GM19395 (cell line): ENCODE measurements around the gene AMOTL2.

Experiments
- ATAC-seq: cut with Tn5 transposase; IDR thresholded peaks from one replicate; pipeline ENCODE4 v1.9.1; 2021; ENCODE audit warnings: mild to moderate bottlenecking, moderate library complexity; ENCODE audit not compliant: unreplicated experiment

The AMOTL2 gene

DNA sequence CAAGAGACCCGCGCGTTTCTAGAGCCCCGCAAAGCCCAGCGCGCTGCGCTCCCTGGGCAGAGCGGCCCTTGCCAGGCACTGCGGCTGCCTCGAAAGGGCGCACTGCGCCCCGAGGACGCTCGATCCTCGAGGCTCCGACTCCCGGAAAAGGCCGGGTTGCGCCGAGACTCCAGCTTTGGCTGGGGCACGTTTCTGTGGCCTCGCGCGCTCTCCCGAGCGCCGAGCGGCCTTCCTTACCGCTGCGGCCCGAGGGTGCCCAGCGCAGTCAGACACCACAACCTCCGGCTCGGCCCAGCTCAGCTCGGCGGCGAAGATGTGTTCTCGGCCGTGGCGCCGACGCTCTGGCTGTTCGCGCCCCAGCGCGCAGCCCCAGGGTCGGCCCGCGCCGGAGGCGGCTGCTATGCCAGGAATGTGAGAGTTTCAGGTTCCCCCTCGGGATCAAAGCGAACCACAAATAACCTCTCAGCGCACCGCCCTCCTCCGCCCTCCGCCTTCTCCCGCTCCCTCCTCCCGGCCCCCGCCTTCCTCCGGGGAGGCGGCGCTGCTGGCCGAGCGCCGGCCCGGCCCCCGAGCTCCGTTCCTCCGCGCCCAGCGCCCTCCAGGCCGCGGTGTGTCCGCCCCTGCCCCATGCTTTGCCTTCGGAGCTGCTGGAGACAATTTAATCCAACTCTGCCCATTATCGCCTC, at the start of gene AMOTL2:
TSS of gene AMOTL2 (minus strand) at position 343 of the 686 bp plus-strand sequence. CDS start 3,014 bp downstream, outside the sequence.
- ATAC-seq: peak; percentile 51

DNA sequence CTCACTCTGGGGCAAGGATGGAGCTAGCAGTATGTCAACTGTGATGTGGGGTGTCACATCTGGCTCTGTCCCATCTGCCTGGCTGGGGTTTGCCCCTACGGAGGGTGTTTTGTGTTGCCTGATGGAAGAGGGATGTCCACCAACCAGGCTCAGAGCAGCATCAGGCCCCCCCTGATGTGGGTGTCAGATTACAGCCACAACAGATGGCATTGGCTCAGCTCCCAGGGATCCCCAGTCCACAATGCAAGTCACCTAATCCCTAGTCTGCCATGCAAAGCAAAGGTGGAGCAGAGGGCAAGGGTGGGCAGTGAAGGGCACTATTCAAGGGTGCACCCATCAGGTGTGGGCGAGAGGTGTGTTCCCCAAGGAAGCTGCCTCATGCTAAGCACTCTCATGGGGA, 48.9 kb upstream of the AMOTL2 start:
- ATAC-seq: no peak

DNA sequence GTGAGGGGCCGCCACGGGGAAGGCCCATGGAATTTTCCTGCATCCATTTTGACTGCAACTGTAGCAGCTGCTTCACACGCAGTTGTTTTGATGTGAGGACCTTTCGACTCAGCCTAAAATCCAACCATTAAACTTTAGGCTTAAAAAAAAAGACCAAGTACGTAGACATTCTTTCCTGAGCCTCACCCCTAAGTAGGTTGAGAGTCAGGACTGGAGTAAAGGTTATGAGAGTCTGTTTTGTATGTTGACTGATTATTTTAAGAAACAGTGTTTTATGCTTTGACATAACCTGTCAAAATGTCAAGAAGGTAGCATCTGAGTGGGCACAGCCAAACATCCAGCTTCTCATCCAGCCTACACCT, 45.7 kb upstream of the AMOTL2 start:
- no peak for ATAC-seq

DNA sequence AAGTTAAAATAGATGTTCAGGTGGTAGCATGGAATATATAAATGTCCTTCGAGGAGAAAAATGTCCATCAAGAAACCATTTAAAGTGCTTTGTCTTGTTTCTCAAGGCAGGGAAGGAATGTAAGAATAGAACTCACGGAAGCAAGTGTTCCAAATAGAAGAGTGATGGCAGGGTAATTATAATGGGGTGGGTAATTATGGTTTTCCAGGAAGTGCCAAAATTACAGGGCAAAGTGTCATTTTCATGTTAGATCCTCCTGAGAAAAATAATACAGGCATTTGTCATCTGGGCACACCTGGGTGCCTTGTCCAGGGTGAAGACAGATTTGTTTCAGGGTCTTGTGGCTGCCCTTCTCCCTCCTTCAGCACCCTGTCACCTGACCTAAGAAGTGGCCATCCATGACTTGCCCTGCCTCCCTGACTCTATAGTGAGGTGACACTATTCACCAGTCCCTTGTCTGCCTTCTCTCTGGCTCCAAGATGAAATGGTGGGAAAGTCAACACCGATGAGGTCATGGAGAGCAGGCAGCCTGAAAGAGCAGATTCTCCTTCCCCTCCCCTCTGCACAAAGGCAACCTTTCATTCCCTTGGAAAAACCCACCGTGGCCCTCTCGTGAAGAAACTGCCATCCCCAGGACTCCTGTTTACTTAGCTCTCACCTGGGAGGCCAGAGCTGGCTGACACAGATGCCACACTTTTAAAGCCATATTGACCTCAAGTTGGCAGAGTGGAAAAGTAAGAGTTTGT, 45.1 kb upstream of the AMOTL2 start:
- no peak for ATAC-seq

DNA sequence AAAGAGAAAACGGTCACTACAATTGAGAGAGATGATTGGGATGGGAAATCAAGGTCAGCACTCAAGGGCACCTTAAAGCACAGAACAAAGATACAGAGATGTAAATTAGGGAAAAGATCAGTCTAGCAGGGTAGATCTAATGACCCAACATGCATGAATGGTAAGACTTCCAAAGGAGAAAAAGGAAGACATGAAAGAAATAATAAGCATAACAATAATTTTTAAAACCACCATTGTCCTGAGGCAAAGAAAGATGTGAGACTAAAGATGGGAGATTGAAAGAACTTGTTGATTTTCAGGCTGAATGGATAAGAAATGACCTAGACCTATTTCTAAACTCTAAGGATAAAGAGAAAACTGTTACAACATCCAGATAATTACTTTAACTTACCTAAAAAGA, 34.8 kb upstream of the AMOTL2 start:
- ATAC-seq: no peak

DNA sequence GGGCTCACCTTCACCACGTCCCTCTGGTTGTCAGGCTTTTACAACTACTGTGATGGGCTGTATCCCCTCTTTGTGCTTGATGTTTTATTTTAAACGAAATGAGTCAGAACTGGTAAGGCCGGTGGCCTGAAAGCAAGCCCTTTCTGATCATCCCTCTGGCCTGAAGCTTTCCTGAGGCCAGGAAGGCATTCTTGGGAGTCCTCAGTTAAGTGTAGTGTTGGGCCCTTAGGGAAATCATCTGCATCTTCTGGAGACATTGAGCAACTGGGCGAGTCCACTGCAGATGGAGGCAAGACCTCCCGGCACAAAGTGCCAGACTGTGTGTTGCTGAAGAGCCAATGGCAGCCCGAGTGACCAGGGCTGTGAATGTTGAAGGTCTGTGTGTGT, 33.0 kb upstream of the AMOTL2 start:
- no peak for ATAC-seq

DNA sequence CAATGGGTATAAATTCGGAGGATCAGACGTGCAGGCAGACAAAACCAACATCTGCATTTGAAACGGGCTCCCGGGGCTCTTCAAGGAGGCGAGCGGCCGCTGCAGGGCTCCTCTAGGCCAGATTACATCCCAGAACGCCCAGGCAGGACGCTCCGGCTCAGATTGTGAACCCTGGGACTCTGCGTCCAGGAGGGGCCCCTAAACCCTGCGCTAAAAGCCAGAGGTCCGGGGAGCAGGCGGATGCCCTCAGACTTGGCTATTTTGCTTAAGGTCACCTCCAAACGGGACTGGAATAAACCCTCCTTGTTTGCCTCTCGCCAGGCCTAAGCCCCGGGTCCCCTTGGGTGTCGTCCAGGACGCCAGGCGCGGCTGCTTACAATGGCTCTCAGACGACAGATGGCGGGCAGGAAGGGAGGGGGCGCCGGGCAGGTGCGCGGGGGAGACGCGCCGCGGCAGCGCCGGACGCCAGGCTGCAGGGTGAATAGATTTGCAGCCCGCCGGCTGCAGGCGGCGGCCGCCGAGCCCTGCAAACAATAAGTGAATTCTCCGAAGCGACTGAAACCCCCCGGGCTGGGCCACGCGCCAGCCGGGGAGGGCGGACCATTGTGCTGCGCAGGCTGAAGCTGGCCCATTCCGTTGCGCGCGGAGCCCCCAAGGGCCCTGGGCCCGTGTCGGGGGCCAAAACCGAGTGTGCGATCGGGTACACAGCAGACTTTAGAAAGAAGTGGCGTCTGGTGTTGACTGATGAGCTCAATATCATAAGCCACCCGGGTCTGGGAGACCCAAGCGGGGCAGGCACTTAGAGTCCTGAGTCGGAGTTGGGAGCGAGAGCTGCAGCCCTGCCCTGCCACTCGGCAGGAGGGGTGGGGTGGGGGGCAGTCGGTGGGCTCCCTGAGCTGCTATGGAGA, 32.3 kb upstream of the AMOTL2 start:
- ATAC-seq: no peak

DNA sequence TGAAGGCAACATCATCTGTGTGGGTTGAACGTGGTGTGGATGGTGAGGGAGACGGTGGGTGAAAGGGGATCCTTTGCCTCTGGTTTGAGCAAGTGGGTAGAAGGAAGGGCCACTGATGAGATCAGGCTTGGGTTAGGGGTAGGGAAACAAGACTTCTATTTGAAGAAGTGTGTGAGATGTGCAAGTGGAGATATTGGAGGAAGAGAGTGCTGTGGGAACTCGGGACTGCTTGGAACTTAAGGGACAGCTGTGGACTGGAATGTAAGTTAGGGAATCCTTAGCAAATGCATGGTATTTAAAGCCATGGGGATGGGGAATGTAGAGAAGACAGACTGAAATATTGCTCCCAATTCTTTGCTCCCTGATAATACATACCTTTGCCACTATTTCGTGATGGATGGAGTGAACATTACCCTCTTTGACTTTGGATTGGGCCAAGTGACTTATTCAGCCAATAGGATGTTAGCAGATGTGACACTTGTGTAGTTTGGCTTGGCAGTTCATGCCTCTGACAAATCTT, 30.2 kb upstream of the AMOTL2 start:
- ATAC-seq: no peak

DNA sequence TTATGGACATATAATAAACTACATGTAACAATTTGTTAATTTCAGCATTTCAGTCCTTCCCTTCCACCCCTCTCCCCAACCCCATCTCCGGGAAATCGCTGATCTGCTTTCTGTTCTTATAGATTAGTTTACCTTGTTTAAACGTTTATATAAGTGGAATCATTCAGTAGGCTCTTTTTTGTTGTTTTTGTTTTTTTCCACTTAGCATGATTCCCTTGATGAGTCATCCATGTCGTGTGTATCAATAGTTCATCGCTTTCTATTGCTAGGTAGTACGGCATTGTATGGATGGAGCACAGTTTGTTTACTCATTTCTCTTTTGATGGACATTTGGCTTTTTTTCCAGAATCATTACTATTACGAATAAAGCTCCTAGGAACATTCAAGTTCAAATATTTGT, 23.5 kb upstream of the AMOTL2 start:
- no peak for ATAC-seq

DNA sequence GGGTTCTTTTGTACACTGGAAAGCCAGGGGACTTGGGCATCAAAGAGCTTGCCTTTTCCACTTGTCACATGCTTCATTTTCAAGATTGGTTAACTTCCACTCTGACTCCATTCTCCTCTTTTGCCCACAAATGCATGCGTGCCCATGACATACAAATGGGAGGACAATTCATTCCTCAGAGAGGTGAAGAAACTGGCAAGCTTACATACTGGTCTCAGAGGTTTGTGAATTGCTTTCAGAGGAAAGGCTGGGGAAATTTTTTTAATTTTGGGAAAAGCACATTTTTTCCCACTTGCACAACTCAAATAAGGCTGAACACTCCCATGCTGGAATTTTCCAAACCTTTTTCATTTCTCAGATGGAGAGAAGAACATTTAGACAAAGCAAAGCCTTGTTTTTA, 20.9 kb upstream of the AMOTL2 start:
- ATAC-seq: no peak

DNA sequence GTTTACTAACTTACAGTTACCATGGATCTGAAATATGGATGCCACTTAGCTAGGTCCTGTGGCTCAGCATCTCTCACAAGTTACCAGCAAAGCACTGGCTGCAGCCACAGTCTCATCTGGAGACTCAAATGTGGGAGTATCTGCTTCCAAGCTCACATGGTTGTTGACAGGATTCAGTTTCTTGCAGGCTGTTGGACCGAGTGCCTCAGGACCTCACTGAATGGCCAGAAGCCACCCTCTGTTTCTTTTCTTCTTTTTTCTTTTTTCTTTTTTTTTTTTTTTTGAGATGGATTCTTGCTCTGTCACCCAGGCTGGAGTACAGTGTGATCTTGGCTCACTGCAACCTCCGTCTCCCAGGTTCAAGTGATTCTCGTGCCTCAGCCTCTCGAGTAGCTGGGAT, 20.1 kb upstream of the AMOTL2 start:
- no peak for ATAC-seq

DNA sequence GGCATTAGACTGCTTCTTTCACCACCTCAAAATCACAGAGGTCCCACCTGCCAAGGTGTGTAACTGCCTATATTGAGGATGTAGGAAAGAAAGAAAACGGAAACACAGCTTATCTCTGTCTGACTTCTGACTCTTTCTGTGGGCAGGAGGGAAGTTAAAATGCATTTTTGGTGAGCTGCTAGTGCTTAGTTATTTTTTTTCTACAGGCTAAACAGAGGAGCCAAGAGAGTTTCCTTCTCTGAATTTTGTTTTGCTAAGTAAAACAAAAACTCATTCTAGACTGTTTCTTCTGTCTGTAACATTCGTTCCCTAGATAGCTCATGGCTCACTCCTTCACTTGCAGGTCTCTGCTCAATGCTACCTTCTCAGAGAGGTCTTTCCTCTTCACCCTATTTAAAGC, 18.8 kb upstream of the AMOTL2 start:
- ATAC-seq: no peak

DNA sequence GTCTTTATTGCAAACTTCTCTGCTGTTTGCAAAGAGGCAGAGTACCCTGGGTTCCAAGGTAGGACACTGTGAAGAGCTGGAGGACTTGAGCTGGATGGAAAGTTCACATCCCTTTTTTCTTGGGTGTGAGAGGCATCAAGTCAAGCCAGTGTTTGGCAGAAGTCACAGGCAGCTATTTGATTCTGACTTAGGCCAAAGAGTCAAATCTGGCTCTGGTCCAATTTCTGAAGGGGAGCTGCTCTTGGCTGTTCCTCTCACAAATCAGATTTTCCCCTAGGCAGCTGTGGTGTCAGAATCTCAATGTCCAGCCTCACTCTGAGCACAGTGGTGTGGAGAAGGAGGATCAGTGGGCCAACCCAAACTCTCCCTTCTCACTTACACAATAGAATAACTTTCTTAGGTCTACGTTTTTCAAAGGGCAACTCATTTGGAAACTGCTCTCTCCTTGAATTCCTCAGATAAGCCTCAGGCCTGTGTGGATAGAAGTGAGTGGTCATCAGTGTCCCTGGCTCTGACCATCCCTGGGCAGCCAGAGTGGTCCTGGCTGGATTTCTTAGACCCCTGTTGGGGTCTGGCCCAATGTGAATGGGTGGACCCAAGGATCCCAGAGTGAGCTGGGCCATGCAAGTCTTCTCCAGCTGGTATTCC, 18.2 kb upstream of the AMOTL2 start:
- no peak for ATAC-seq

DNA sequence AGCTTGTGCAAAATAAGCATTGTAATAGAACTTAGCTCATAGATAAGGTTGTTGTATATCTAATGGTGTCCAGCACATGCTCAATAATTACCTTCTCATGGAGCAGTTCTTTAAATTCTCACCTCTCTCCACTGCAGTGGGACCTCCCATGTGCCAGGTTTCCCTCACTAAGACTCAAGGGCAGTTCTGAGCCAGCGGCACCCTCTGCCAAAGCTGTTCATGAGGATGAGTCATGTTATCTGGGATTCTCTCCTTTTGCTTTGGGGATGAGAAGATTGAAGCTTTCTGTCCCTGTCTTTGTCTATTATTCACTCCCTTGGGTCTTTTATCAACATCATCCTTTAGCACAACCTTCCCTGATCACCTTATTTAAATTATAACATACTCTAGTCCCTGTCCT, 15.6 kb upstream of the AMOTL2 start:
- no peak for ATAC-seq

DNA sequence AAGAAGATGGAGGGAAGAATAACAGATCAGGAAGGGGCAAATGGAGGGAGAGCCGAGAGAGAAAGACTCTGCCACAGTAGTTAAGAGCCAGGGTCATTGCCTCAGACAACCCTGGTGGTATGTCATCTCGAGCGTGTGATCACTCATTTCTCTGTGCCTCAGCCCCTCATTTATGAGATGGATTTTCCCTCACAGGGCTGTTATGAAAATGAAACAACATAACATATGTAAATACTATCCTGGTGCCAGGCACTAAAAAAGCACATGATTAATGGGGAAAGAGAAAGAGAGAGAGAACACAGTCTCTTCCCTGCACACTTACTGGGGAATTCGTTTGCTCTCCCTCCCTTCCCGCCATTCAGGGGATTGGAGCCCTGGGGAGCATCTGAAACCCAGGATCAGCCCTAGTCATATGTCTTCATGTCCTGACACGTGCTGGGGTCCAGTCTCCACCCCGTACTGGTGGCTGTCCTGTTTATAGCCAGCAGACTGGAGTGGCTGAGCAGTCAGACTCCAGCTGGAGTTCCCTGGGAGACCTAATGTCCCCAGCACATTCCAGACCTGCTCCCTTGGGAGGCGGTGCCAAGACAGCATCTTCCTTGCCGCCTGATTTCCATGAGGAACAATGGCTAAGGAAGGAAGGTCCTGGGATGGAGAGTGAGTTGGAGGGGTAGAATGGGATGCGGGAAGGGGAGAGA, 14.7 kb upstream of the AMOTL2 start:
- ATAC-seq: no peak

DNA sequence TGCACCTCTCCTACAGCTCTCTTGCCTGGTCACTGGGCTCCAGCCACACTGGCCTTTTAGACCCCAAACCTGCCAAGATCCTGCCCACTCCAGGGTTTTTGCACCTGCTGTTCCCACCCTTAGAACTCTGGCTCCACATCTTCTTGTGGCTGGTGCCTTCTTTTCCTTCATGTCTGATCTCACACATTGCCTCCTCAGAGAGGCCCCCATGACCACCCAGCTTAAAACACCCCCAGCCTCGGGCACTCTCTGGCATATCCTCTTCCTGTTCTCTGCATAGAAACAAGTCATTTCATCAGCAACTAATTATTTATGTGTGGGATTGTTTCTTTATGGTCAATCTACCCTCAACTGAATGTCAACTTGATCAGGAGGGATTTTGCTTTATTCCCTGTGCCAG, 14.0 kb upstream of the AMOTL2 start:
- ATAC-seq: no peak

DNA sequence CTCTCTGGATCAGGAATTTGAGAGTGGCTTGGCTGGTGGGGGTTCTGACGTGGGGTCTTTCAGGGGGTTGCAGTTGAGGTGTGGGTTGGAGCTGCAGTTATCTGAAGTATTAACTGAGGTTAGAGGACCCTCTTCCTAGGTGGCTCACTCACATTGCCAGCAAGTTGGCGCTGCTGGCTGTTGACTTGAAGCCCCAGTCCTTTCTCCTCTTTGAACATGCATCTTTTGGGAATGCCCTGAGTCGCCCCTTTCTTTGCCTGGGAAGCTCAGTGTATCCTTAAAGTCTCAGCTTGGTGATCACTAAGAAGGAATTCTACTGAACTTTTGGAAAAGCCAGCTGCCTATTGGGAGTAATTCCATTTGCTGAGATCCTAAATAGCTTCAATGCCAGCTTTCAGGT, 13.0 kb upstream of the AMOTL2 start:
- no peak for ATAC-seq

DNA sequence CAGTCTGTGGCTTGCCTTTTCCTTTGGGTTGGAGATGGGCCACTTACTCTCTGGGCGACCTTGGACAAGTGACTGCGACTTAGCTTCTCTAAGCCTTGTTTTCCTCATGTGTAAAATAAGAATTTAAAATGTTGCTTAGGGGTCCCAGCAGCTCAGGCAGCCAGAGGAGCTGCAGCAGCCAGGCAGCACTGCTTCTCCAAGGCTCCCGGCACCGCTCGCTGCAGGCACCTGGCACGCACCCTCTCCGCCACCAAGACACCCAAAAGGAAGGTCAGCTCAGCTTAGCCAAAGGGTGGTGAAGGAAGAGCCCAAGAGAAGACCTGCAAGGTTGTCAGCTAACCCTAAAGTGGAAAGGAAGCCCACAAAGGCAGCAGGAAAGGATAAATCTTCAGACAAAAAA, 10.7 kb upstream of the AMOTL2 start:
- no peak for ATAC-seq

DNA sequence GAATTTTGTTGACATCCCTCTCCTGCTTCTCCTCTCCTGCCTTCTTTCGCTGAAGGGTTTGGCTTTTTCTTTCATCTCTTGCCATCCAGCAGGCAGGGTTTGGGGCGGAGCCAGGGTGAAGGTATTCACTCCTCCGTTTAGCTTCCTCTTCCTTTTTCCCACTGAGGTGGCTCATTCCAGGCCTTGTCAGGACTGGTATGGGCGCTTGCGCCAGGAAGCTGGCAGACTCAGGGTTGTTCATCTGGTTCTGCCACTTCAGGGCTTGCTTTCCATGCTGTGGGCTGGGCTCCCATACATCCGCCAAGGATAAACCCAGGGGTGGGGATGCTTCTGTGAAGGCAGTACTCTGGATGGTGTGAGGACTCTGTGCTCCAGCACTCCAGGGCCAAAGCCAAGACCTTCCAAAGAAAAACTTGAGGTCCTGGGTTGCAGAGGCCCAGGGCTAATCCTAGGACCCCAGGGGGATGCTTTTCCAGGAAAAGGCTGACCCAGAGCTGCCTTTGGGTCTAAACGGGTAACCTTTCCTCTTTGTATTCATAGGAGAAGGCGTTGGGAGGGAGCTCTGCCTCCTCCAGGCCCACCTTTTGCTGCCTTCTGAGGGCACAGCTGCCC, 7.7 kb upstream of the AMOTL2 start:
- no peak for ATAC-seq

DNA sequence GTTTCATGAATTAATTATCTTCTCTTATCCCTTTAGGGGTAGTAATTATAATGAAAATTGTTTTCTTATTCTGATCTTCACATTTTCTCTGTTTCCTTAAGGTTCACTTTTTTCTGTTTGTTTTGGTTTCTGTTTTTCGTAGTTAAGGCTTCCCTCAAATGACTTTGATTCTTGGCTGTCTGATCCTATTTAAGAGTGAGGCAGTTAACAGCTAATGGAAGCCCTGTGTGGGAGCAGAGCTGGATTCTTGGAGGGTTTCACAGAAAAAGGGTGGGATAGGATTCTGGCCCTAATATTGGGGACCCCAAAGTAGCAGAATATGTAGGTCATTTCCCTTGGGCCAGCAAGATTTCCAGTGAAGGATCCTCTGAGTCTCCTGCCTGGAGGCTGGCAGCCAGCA, 6.8 kb upstream of the AMOTL2 start:
- no peak for ATAC-seq
